Muscle of leg (tissue), 11 donors: ENCODE results near the gene MAP3K19. TPM values are rescaled to one million over a fixed set of nuclear protein-coding genes. Genes with fewer than 3 reads are reported as not detected.

Experiments used
- DNase-seq: peaks from one replicate; pipeline ENCODE4 v3.0.0; 2013
- H3K27ac ChIP-seq: one replicate; pipeline ENCODE4 v1.5.1; 2013; ENCODE audit warnings: mild to moderate bottlenecking, low read length, control low read depth
- H3K27me3 ChIP-seq: one replicate; pipeline ENCODE4 v1.6.1; 2013; ENCODE audit warnings: low read length; ENCODE audit not compliant: control insufficient read depth, insufficient read depth
- H3K36me3 ChIP-seq: one replicate; pipeline ENCODE4 v1.6.1; 2013; ENCODE audit warnings: low read length; ENCODE audit not compliant: control insufficient read depth, insufficient read depth
- H3K4me1 ChIP-seq: one replicate; pipeline ENCODE4 v1.6.1; 2013; ENCODE audit warnings: low read length; ENCODE audit not compliant: control insufficient read depth, insufficient read depth
- H3K4me3 ChIP-seq: one replicate; pipeline ENCODE4 v1.5.1; 2013; ENCODE audit warnings: low read length, control low read depth
- H3K9me3 ChIP-seq: replicated peaks from 2 replicates; pipeline ENCODE4 v1.6.1; 2013; ENCODE audit warnings: low read depth, low read length; ENCODE audit not compliant: control insufficient read depth
- WGBS: methylation state at CpG from one replicate; pipeline ENCODE4 v1.1.5; 2013; ENCODE audit warnings: missing lambda C conversion rate; ENCODE audit not compliant: insufficient coverage; 5-methylcytosine and 5-hydroxymethylcytosine counted together
- polyA plus RNA-seq, 8 donors: library from polyadenylated mRNA; unstranded; fragments of 120-200 nt; gene quantifications; one replicate each; pipeline versions ENCODE4 v1.2.1 to v1.2.3, GENCODE V29; 2013; ENCODE audit warnings: inconsistent platforms in 1 of 8, low replicate concordance in 1 of 8; ENCODE audit not compliant: insufficient read length in 8 of 8, insufficient read depth in 1 of 8
- total RNA-seq: library from RNA; stranded (reverse); fragments of 120-200 nt; gene quantifications from one replicate; pipeline ENCODE4 v1.2.4, GENCODE V29; 2013

MAP3K19 gene
- total and polyA plus RNA-seq, 9 donors, result 0.12 to 0.13 TPM; not detected in 7

GRCh38 chr2:134934150-134934549 is 113.1 kb downstream of the MAP3K19 start:
- Histone ChIP-seq H3K36me3 (no peaks in the 10 kb centered on the region), H3K27me3 (no peaks in the 10 kb centered on the region), H3K4me1 (no peaks in the 10 kb centered on the region), H3K4me3 (no peak overlapping the region), H3K27ac (no peak overlapping the region), H3K9me3 (no peaks in the 10 kb centered on the region)
- WGBS, result no CpG with 5 or more reads among the region's 2 CpGs
- no peak for DNase-seq

- Histone ChIP-seq H3K27ac (no peak overlapping the region), H3K27me3 (no peaks in the 10 kb centered on the region), H3K4me3 (no peak overlapping the region), H3K36me3 (no peaks in the 10 kb centered on the region), H3K9me3 (no peaks in the 10 kb centered on the region), H3K4me1 (no peaks in the 10 kb centered on the region)
- no peak for DNase-seq
- WGBS, result no CpG with 5 or more reads among the region's 1 CpG
These were observed 113.5 kb downstream of the MAP3K19 start for GRCh38 chr2:134933732-134934131.

GRCh38 chr2:134932864-134933526 is 114.3 kb downstream of the MAP3K19 start:
- H3K27ac ChIP-seq, result no peak overlapping the region
- WGBS, result 100% methylated on average over 2 of the region's 3 CpGs
- no peak for DNase-seq
- H3K36me3 ChIP-seq, result no peaks in the 10 kb centered on the region
- H3K4me1 ChIP-seq, result no peaks in the 10 kb centered on the region
- H3K4me3 ChIP-seq, result no peak overlapping the region
- H3K27me3 ChIP-seq, result no peaks in the 10 kb centered on the region
- no peaks in the 10 kb centered on the region for H3K9me3 ChIP-seq

GRCh38 chr2:134927195-134927594 is 120.1 kb downstream of the MAP3K19 start:
- no peaks in the 10 kb centered on the region for H3K27me3 ChIP-seq
- no peak overlapping the region for H3K27ac ChIP-seq
- H3K4me1 ChIP-seq, result no peaks in the 10 kb centered on the region
- no peak overlapping the region for H3K4me3 ChIP-seq
- no peaks in the 10 kb centered on the region for H3K9me3 ChIP-seq
- DNase-seq, result no peak
- no CpG with 5 or more reads among the region's 3 CpGs for WGBS
- no peaks in the 10 kb centered on the region for H3K36me3 ChIP-seq

- Histone ChIP-seq H3K4me1 (no peaks in the 10 kb centered on the region), H3K9me3 (no peaks in the 10 kb centered on the region), H3K36me3 (no peaks in the 10 kb centered on the region), H3K4me3 (no peak overlapping the region), H3K27ac (no peak overlapping the region), H3K27me3 (no peaks in the 10 kb centered on the region)
- WGBS, result no CpG with 5 or more reads among the region's 3 CpGs
- no peak for DNase-seq
These were observed 120.9 kb downstream of the MAP3K19 start for GRCh38 chr2:134926231-134926931.

- Histone ChIP-seq H3K9me3 (no peaks in the 10 kb centered on the region), H3K4me3 (no peak overlapping the region), H3K27ac (no peak overlapping the region), H3K27me3 (no peaks in the 10 kb centered on the region), H3K4me1 (no peaks in the 10 kb centered on the region), H3K36me3 (no peaks in the 10 kb centered on the region)
- DNase-seq, result no peak
- WGBS, result no CpG with 5 or more reads among the region's 1 CpG
These were observed 122.3 kb downstream of the MAP3K19 start for GRCh38 chr2:134924912-134925311.

GRCh38 chr2:134919341-134920210 is 127.7 kb downstream of the MAP3K19 start:
- peak overlapping the region; percentile 100 for H3K27ac ChIP-seq
- peak; percentile 68 for DNase-seq
- no peaks in the 10 kb centered on the region for H3K27me3 ChIP-seq
- WGBS, result 0% methylated on average over 12 of the region's 30 CpGs
- H3K4me1 ChIP-seq, result peaks cover 10% of the 10 kb centered on the region
- no peaks in the 10 kb centered on the region for H3K9me3 ChIP-seq
- no peaks in the 10 kb centered on the region for H3K36me3 ChIP-seq
- peak overlapping the region; percentile 79 for H3K4me3 ChIP-seq

GRCh38 chr2:134918526-134919340 is 128.5 kb downstream of the MAP3K19 start, which contains the start of gene CCNT2:
Gene CCNT2 (plus strand): TSS chr2:134918822. CDS start chr2:134918855, 33 bp downstream.
- H3K36me3 ChIP-seq, result no peaks in the 10 kb centered on the region
- H3K27me3 ChIP-seq, result no peaks in the 10 kb centered on the region
- DNase-seq, result peak; percentile 100
- H3K4me1 ChIP-seq, result peaks cover 10% of the 10 kb centered on the region
- peak within 1 kb of the TSS; percentile 79 for H3K4me3 ChIP-seq
- WGBS, result under 1% methylated on average over 82 of the region's 83 CpGs
- no peaks in the 10 kb centered on the region for H3K9me3 ChIP-seq
- peak within 1 kb of the TSS; percentile 100 for H3K27ac ChIP-seq

- peak; percentile 97 for DNase-seq
These were observed 129.2 kb downstream of the MAP3K19 start for GRCh38 chr2:134917888-134918525.

More at GRCh38 chr2:134917888-134918525, 129.2 kb downstream of the MAP3K19 start:
- WGBS, result 0% methylated on average over 17 of the region's 38 CpGs
- peak overlapping the region; percentile 79 for H3K4me3 ChIP-seq
- H3K36me3 ChIP-seq, result no peaks in the 10 kb centered on the region
- peak overlapping the region; percentile 100 for H3K27ac ChIP-seq
- no peaks in the 10 kb centered on the region for H3K27me3 ChIP-seq
- H3K4me1 ChIP-seq, result peaks cover 10% of the 10 kb centered on the region
- peaks cover 3% of the 10 kb centered on the region for H3K9me3 ChIP-seq
